Activated naive CD4-positive, alpha-beta T cell treated with anti-CD3 and anti-CD28 coated beads, Interleukin-2, amount 50 U/mL, for 72 hours (primary cell): ENCODE data around the gene CEP128. TPM values are rescaled to one million over a fixed set of nuclear protein-coding genes. Genes with fewer than 3 reads are reported as not detected.
A peak's percentile ranks its signal among the peaks of the same experiment; 100 is the strongest.

Experiments
- ATAC-seq, 2 donors: fragments of 150-1000 bp; cut with Tn5 transposase; 2 replicates each; pipeline ENCODE4 v1.10.0; 2021; ENCODE audit warnings: mild to moderate bottlenecking in 2 of 2, moderate library complexity in 2 of 2
- DNase-seq, 2 donors: peaks; one replicate each; pipeline ENCODE4 v3.0.0; 2021 to 2022; ENCODE audit warnings: low spot score in 2 of 2
- H3K27ac Mint-ChIP-seq, 2 donors: one replicate each; pipeline ENCODE4 v1.8.0; 2022; ENCODE audit warnings: mild to moderate bottlenecking in 2 of 2, mixed read lengths in 2 of 2
- H3K36me3 Mint-ChIP-seq, 2 donors: one replicate each; pipeline ENCODE4 v1.8.0; 2022; ENCODE audit warnings: mixed read lengths in 2 of 2
- H3K9me3 Mint-ChIP-seq, 2 donors: one replicate each; pipeline ENCODE4 v1.8.0; 2022; ENCODE audit warnings: mixed read lengths in 2 of 2
- total RNA-seq, 2 donors: library from RNA; stranded (reverse); gene quantifications; one replicate each; pipeline ENCODE4 v1.2.3, GENCODE V29; 2022

The CEP128 gene
- total RNA-seq, 2 donors from 2014 or later: 11.5 to 33.3 TPM

DNA sequence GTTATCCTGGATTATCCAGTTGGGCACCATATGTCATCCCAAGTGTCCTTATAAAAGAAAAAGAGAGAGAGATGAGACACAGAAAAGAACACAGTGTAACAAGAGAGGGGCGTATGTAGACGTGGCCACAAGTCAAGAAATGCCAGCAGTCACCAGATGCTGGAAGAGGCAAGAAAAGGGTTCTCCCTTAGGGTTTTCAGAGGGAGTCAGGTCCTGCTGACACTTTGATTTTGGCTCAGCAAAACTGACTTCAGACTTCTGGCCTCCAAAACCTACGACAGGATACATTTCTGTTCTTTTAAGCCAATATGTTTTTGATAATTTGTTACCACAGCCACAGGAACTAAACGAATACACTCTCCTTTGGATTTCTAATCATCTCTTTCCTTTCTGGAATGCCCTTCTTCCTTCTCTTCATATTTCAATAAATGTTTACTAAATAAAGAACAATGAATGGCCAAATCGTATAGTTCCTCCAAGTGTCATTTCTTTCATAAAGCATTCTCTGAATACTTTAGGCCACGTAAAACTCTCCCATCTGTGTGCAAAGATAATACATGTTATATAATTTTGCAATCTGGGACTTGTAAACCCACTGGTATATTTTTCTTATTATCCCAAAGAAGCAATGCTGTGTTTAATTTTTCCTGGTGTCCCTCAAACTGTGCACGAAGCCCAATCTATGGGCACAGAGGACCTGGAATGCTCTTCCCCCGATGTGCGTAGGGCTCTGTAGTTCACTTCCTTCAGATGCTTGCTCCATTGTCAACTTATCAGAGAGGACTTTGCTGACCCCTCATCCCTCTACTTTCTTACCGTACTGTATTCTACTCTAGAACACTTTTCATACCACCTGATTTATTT is 303.6 kb downstream of the CEP128 start:
- H3K9me3 Mint-ChIP-seq: no peaks in the 10 kb centered on the region
- peak overlapping the region in 1 of 2 donors; percentile 50 for H3K27ac Mint-ChIP-seq
- no peaks in the 10 kb centered on the region for H3K36me3 Mint-ChIP-seq
- ATAC-seq: no peak
- no peak for DNase-seq

DNA sequence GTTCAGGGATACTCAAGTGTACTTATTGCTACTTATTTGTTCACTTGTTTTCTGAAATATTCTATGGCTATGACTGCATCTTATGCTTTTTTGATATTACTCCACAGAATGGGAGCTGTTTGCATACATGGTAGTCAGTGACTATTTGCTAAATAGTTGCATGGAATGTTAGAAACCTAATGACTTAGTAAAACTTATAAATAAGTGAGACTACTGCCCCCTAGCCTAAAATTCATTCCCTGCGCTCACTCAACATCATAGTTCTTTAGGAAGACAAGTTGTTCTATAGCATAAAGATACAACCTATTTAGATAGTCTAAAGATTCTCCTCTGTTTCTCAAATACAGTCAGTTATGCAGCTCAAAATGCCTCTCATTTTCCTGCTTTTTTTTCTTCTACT is 305.5 kb downstream of the CEP128 start:
- no peaks in the 10 kb centered on the region for H3K9me3 Mint-ChIP-seq
- no peak overlapping the region for H3K27ac Mint-ChIP-seq
- ATAC-seq: no peak

DNA sequence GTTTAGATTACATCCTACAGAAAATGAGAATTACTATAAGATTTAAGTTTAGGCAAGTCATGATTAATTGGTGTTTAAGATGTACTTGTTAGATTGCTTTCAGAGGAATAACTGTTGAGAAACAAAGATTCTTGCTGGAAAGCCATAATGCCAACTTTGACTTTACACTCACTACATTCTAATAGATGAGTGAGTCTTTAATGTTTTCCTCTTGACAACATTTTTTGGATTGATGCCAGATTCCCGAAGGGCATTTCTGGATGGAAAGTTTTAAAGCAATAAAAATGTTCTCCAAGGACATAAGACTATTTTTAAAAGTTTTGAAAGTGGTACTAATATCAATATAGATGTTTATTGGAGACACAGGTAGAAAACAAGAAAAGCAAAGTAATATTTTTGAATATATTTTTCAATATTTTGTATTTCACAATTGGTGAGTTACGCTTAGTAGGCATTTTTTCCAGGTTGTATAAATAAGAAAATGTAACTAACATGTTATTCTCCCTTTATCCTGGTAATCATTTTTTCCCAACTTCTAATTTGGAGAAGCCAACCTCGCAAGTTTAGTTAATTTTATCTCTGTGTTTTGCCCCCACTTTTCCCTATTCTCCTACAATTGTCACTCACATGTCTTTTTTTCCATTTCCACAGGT is 307.3 kb downstream of the CEP128 start:
- H3K9me3 Mint-ChIP-seq: no peaks in the 10 kb centered on the region

More for the DNA sequence above, 305.5 kb downstream of the CEP128 start:
- no peak for DNase-seq
- H3K36me3 Mint-ChIP-seq: no peaks in the 10 kb centered on the region

DNA sequence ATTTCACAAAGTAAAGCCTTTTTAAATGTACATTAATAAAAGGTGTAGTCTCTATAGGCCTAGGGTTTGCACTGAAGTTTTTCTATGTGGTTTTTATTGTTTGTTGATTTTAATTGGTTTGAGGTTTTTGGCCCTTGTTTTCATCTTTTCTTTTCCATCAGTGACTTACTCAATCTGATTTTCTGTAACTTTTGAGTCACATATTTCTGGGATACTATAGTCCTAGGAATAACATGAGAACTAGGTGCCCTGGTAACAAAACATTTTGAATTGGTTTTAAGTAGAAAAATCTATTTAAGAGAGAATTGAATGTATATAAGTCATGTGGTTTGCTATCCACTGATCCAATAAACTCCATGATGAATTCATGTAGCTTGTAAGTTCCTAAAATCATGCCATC is 311.9 kb downstream of the CEP128 start:
- H3K27ac Mint-ChIP-seq: no peak overlapping the region
- peaks cover 0 to 5% of the 10 kb centered on the region in 2 donors for H3K9me3 Mint-ChIP-seq
- no peak for DNase-seq
- H3K36me3 Mint-ChIP-seq: no peaks in the 10 kb centered on the region
- ATAC-seq: no peak

More for the DNA sequence above, 307.3 kb downstream of the CEP128 start:
- no peak overlapping the region for H3K27ac Mint-ChIP-seq
- ATAC-seq: no peak
- no peaks in the 10 kb centered on the region for H3K36me3 Mint-ChIP-seq
- DNase-seq: no peak

DNA sequence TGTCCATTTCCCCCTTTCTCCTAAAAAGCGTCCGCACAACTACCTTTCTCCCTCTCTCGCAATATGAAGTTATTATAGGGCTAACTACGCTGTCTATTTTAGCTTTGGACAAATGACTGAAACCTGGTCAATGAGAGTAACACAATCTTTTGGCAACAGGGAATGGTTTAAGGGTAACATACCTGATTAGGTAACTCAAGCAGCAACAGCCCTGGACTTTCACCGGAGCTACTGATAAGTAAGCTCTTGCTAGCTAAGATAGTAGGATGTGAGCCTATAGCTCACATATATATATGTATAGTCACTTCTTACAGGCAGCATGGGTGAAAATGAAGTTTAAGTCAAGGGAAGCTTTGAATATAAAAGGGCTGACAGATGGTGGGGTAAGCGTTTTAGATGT is 313.0 kb downstream of the CEP128 start:
- Mint-ChIP-seq H3K36me3 (peaks cover 0 to 5% of the 10 kb centered on the region in 2 donors), H3K9me3 (peaks cover 4 to 10% of the 10 kb centered on the region in 2 donors), H3K27ac (no peak overlapping the region)
- ATAC-seq (no peak), DNase-seq (no peak)

DNA sequence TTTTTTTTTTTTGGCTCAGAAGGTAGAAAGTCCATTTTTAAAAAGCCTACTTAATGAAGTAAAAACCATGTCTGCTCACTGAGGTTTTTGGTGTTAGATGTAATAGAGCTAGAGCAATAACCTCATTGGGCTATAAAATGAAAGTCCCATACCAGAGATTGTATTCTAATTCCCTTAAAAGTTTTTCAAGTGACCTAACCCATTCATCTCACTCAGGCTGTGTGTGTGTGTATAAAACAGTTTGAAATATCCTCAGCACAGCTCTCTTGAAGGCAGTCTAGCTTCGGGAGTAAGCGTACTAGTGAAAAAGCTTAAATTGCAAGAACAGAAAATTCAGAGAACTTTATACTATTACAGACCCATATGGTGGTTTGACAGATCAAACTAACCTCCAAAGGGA is 313.8 kb downstream of the CEP128 start:
- H3K36me3 Mint-ChIP-seq: peaks cover 0 to 5% of the 10 kb centered on the region in 2 donors

DNA sequence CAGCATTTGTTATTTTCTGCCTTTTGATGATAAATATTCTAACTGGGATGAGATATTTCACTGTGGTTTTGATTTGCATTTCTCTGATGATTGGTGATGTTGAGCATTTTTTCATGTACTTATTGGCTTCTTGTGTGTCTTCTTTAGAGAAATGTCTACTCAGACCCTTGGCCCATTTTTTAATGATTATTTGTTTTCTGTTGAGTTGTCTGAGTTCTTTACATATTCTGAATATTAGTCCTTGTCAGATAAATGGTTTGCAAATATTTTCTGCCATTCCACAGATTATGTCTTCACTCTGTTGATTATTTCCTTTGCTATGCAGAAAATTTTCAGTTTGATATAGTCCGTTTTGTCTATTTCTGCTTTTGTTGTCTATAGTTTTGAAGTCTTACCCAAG is 317.0 kb downstream of the CEP128 start:
- peaks cover 4 to 10% of the 10 kb centered on the region in 2 donors for H3K9me3 Mint-ChIP-seq
- DNase-seq: no peak
- peaks cover 0 to 5% of the 10 kb centered on the region in 2 donors for H3K36me3 Mint-ChIP-seq
- ATAC-seq: no peak
- no peak overlapping the region for H3K27ac Mint-ChIP-seq

More for the DNA sequence above, 313.8 kb downstream of the CEP128 start:
- ATAC-seq (no peak), DNase-seq (no peak)
- H3K9me3 Mint-ChIP-seq: peaks cover 4 to 10% of the 10 kb centered on the region in 2 donors
- H3K27ac Mint-ChIP-seq: no peak overlapping the region

DNA sequence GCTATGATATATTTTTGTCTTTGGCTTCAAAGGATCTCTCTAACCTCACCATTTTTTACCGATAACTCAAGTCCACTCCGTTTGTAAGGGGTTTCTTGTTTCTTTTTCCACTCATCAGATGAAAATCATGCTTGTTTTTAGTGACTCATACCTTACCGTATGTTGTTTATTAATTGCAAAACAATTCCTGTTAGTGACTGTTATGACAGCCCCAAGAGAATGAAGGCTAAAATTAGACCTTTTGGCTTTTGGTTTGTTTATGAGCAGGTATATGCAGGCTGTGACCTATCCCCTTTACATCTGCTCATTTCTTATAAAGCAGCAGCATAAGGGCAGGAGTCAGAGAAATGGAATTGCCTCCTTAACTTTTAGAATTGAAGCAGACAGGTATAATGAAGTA is 319.8 kb downstream of the CEP128 start:
- H3K9me3 Mint-ChIP-seq: peaks cover 4 to 10% of the 10 kb centered on the region in 2 donors
- H3K27ac Mint-ChIP-seq: no peak overlapping the region
- H3K36me3 Mint-ChIP-seq: peaks cover 0 to 5% of the 10 kb centered on the region in 2 donors
- no peak for DNase-seq
- ATAC-seq: no peak

DNA sequence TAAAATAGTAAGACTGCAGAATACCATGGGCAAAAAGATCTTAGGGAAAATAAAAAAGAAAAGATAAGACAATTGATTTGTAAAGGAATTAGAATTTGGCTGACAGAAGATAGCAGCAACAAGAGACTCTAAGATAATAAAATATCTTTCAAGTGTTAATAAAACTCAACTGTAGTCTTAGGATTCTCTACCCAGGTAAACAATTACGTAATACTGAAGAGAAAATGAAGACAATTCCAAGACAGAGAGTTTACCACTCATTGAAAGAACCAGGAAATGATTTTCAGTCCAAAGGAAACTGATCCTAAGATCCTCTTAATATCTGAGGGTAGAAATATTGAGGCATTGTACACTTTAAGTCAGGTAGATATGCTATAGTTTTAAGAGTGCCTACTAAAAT is 321.1 kb downstream of the CEP128 start:
- DNase-seq (no peak), ATAC-seq (no peak)
- H3K27ac Mint-ChIP-seq: no peak overlapping the region
- H3K36me3 Mint-ChIP-seq: peaks cover 0 to 5% of the 10 kb centered on the region in 2 donors
- peaks cover 4 to 5% of the 10 kb centered on the region in 2 donors for H3K9me3 Mint-ChIP-seq

DNA sequence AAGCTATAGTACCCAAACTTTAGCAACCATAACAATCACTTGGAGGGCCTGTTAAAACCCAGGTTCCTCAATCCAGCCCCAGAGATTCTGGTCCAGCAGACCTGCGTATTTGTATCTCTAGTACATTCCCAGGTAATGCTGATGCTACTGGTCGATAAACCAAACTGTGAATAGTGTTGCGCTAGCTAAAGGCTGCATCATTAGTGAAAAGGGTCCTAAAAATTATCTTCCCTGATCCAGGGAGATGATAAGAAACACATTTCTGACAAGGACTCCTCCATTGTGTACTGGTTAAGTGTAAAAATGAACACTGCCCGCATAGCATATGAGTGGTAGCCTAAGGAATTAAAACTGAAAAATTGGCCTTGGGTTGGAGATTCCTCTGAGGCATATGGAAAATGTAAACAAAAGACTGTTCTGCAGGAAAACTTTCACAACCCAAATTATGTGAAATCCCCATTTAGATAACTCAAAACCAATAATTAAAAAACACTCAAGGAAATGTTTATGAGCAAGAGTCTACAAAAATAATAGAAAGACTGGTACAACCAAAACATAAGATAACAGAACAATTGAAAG is 322.7 kb downstream of the CEP128 start:
- no peak for DNase-seq
- ATAC-seq: no peak
- peaks cover 1 to 2% of the 10 kb centered on the region in 2 donors for H3K9me3 Mint-ChIP-seq
- H3K27ac Mint-ChIP-seq: no peak overlapping the region
- peaks cover 0 to under 1% of the 10 kb centered on the region in 2 donors for H3K36me3 Mint-ChIP-seq

DNA sequence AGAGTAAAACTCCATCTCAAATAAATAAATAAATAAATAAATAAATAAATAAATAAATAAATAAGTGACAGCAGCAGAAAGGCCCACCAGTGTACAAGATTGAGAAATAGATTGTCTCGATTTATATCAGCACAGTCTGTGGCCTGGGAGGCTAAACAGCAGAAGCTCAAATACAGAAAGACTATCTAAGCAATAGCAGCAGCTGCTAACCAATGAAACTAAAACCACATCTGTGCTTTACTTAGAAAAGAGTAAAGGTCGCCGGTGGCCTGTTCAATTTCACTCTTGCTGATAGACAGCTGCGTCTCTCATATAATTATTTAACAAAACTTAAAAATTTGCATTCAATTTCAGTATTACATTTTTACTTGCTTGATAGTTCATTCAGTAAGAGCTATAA is 325.7 kb downstream of the CEP128 start:
- DNase-seq: no peak
- Mint-ChIP-seq H3K9me3 (no peaks in the 10 kb centered on the region), H3K36me3 (no peaks in the 10 kb centered on the region), H3K27ac (no peak overlapping the region)
- ATAC-seq: no peak

DNA sequence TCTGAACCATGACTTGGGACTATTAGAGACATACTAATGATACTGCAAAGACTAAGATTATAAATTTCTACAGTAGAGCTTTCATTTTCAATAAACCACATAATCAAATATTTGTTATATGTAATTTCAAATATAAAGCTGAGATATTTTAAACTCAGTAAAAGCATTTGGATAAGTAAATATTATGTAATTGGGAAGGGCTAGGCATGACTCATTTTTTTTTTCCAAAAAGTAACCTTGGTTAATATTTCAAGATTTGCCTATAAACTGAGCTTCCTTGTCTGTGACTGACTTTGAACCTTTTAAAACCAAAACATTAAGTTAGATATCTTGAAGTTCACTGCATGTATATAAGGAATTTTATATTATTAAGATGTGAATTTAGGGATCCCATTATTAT is 332.5 kb downstream of the CEP128 start:
- Mint-ChIP-seq H3K36me3 (no peaks in the 10 kb centered on the region), H3K27ac (no peak overlapping the region), H3K9me3 (no peaks in the 10 kb centered on the region)
- no peak for DNase-seq
- no peak for ATAC-seq

DNA sequence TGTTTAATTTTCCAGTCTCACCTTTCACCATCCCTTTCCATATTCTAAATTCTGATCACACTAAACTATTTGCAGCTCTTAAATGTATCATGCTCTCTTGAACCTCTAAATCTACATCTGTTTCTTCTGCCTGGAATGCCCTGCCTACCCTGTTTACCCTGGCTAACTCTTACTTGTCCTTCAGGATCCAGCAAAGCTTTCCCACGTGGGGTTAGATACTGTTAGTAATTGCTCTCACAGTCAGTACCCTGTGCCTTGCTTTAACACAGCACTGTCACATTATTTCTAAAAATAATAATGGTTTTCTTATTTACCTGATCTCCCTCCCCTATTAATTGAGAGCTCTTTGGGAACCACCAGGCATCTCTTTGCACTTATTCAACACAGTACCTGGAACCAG is 333.0 kb downstream of the CEP128 start:
- no peak for DNase-seq
- H3K27ac Mint-ChIP-seq: no peak overlapping the region
- H3K9me3 Mint-ChIP-seq: no peaks in the 10 kb centered on the region
- ATAC-seq: no peak
- no peaks in the 10 kb centered on the region for H3K36me3 Mint-ChIP-seq

DNA sequence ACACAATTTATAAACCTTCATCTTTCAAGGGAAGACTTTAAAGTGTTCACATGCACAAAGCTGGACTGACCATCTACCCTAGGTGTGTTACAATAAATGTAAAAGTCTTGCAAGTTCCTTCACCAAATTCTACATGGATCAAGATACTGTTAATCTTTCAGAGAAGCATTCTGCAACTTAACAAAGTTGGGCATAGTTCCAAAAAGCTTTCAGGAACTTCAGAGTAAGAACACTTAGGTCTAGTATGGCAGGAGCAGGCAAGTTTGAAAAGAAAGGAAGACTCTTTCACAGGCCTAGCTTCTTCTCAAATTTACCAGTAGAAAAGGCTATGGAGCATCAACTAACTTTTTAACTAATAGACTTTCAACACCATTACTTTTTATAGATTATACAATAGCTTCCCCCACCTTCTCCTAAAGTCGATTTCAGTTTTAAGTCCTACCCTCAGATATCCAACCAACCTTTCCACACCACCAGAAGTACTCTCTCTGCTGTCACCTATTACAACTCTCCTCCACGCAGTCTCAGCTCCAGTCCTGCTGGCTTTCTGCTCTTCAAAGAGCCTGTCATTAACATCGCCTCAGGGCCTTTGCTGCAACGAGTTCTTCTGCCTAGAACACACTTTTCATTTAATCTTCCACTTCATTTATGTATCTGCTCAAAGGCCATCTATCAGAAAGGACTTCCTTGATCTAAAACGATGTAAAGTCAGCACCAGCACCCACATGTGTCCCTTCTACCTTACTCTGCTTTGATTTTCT is 333.9 kb downstream of the CEP128 start:
- Mint-ChIP-seq H3K36me3 (no peaks in the 10 kb centered on the region), H3K27ac (no peak overlapping the region), H3K9me3 (no peaks in the 10 kb centered on the region)
- ATAC-seq (no peak), DNase-seq (no peak)

DNA sequence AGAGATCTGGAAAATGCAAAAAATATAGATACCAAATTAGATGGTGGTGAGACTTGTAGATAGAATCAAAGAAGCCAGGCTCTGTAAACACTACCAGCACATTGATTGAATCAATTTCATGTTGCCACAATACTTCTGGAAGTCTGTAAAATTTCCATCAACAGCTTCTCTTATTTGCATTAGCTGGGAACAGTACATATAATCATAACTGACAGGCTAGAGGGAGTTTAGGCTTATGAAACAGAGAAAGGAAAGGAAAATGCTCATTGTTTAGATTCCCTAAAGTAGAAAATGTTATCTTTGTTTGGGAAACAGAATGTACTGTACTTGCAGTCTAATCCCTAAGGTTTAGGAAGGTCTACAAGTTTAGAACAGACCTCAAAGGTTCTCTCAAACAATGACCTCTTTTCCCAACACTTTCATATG is 335.2 kb downstream of the CEP128 start:
- no peaks in the 10 kb centered on the region for H3K9me3 Mint-ChIP-seq
- ATAC-seq (no peak), DNase-seq (no peak)
- H3K27ac Mint-ChIP-seq: no peak overlapping the region
- no peaks in the 10 kb centered on the region for H3K36me3 Mint-ChIP-seq

DNA sequence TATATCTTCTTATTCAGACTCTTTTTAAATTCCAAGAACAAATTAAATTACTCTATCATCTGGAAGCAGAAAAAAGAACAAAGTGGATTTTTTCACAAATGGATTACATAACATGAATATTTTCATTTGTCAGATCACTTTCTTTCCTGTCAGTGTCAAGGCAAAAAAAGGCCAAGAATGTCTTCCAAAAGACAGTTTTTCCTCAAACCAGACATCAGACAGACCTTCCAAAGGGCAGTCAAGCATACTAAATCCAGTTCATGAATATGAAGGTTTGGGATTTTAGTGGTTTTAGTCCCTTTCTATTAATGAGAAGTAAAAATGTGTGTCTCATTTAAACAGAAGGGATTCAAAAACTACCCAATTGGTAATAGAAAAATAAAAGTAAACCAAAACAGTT is 336.0 kb downstream of the CEP128 start:
- H3K36me3 Mint-ChIP-seq: no peaks in the 10 kb centered on the region
- ATAC-seq (no peak), DNase-seq (no peak)
- no peaks in the 10 kb centered on the region for H3K9me3 Mint-ChIP-seq
- H3K27ac Mint-ChIP-seq: no peak overlapping the region

DNA sequence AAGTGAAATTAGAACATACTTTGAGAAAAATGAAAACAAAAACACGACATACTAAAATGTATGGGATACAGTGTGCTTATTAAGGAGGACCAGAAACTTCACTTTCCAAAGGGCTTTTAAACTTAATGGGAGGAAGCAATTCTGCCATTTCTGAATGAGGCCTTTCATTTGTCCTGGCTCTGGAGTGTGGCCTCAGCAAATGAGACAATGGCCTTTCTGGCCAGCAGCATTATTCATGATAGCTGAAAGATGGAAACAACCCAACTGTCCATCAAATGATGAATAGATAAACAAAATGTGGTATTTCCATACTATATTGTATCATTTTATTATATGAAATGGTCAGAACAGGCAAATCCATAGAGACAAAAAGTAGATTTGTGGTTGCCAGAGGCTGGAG is 338.6 kb downstream of the CEP128 start:
- Mint-ChIP-seq H3K9me3 (no peaks in the 10 kb centered on the region), H3K36me3 (no peaks in the 10 kb centered on the region), H3K27ac (no peak overlapping the region)
- ATAC-seq: no peak
- DNase-seq: no peak
